Measurements from ENCODE around the gene EEF1AKMT4. TPM values are rescaled to one million over a fixed set of nuclear protein-coding genes. Genes with fewer than 3 reads are reported as not detected.

The EEF1AKMT4 gene
- total RNA-seq, 1 experiment from 2014 or later: 8.1 TPM

GRCh38 chr3:184230081-184230602, 19.3 kb upstream of the EEF1AKMT4 start:
- no peaks in the 10 kb centered on the region for H3K79me1 ChIP-seq (ENCODE audit: insufficient read depth, low read depth, low read length, poor library complexity, severe bottlenecking)
- no peak overlapping the region for H4K8ac ChIP-seq (replicated peaks; ENCODE audit: insufficient read length, low read depth, low read length)
- no peak overlapping the region for H4K5ac ChIP-seq (ENCODE audit: insufficient read length, low read depth, low read length)
- H3K27ac ChIP-seq (ENCODE audit: insufficient read length, low read depth, low read length): no peak overlapping the region
- no peak overlapping the region for H3K18ac ChIP-seq (ENCODE audit: insufficient read length, low read depth, low read length)
- peaks cover 71% of the 10 kb centered on the region for H3K27me3 Mint-ChIP-seq (ENCODE audit: low read depth)
- no peaks in the 10 kb centered on the region for H3K36me3 Mint-ChIP-seq (ENCODE audit: insufficient read depth in 1 of 3, low read depth in 3 of 3)
- H3T11ph ChIP-seq (ENCODE audit: low read length): no peak overlapping the region
- peaks cover 37% of the 10 kb centered on the region for H3K27me3 ChIP-seq (ENCODE audit: insufficient read depth, low read length)
- H3K4me1 Mint-ChIP-seq: peaks cover 2 to 6% of the 10 kb centered on the region in 2 experiments
- H2BK120ac ChIP-seq (ENCODE audit: low read depth, low read length, poor library complexity, severe bottlenecking): no peak overlapping the region
- no peak overlapping the region for H3K56ac ChIP-seq (ENCODE audit: insufficient read length, low read depth, low read length)
- no peaks in the 10 kb centered on the region for H3K9me3 ChIP-seq (ENCODE audit: control insufficient read depth, low read depth, low read length)
- no peaks in the 10 kb centered on the region for H3K79me2 ChIP-seq (ENCODE audit: insufficient read depth, low read length)
- no peak overlapping the region for H2AFZ ChIP-seq (ENCODE audit: low read length)
- H3K4me2 ChIP-seq (ENCODE audit: insufficient read depth, insufficient read length, low read length): peak overlapping the region; percentile 65
- H2BK5ac ChIP-seq (ENCODE audit: insufficient read length, low read length): no peak overlapping the region
- no CpG with 5 or more reads among the region's 61 CpGs for WGBS (ENCODE audit: extremely low coverage, insufficient read length, low lambda C conversion rate)
- H3K14ac ChIP-seq (ENCODE audit: insufficient read depth, low read length): no peak overlapping the region
- H3K27ac Mint-ChIP-seq: no peak overlapping the region
- no peaks in the 10 kb centered on the region for H3K9me3 Mint-ChIP-seq
- no peak overlapping the region for H4K91ac ChIP-seq (ENCODE audit: insufficient read length, low read depth, low read length)
- H3K4me1 ChIP-seq (ENCODE audit: insufficient read depth, low read length): no peaks in the 10 kb centered on the region
- DNase-seq: no peak
- H2BK20ac ChIP-seq (ENCODE audit: low read depth, low read length, poor library complexity, severe bottlenecking): no peak overlapping the region
- H2AK5ac ChIP-seq (ENCODE audit: insufficient read length, low read length): no peak overlapping the region
- H3K23me2 ChIP-seq (ENCODE audit: insufficient read length, low read depth, low read length, poor library complexity, severe bottlenecking): peaks cover 15% of the 10 kb centered on the region
- no peak overlapping the region for H3K23ac ChIP-seq (ENCODE audit: insufficient read length, low read depth, low read length)
- H3K4ac ChIP-seq (ENCODE audit: low read depth, low read length): no peak overlapping the region
- no peak overlapping the region for H2BK12ac ChIP-seq (ENCODE audit: insufficient read length, low read depth, low read length)
- H3K9ac ChIP-seq (ENCODE audit: extremely low read depth, insufficient read length, low read length): no peak overlapping the region
- H2BK15ac ChIP-seq (ENCODE audit: low read depth, low read length): no peak overlapping the region
- no peaks in the 10 kb centered on the region for H4K20me1 ChIP-seq (ENCODE audit: control insufficient read depth, insufficient read depth, insufficient read length)
- H3K4me3 Mint-ChIP-seq: peak overlapping the region; percentile 23 to 65; a peak in 3 of 5 replicates
- no peak for TF ChIP-seq CTCF (conservative IDR thresholded peaks at IDR 0.05)
